CD4-positive, alpha-beta T cell treated with Interleukin-6 for 4 hours (primary cell): ENCODE results near the gene SMIM3.
"Not testable (repeated sequence)": the region's sequence is repeated elsewhere in the genome, so short reads cannot be mapped to it uniquely, and the experiment has no call there.

Experiments used
- DNase-seq: peaks from one replicate; pipeline ENCODE4 v3.0.0-alpha.2; 2020; ENCODE audit warnings: mixed read lengths

SMIM3 gene

DNA sequence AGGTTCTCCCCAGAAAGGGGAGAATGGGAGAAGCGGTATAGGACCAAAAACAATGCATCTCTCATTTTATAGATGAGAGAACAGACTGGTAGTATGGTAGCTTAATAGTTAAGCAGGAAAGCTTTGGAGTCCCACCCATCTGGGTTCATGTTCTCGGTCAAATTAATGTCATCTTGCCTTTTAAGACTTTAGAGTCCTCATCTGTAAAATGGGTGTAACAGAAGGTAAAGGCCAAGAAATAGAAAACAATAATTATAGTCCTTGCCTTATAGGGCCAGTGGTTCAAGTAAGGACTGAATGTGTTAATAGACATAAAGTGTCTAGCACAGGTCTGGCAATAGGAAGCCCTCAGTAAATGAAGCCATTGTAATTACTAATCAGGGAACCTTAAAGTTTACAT lies 16.4 kb downstream of the SMIM3 start:
- DNase-seq: no peak

DNA sequence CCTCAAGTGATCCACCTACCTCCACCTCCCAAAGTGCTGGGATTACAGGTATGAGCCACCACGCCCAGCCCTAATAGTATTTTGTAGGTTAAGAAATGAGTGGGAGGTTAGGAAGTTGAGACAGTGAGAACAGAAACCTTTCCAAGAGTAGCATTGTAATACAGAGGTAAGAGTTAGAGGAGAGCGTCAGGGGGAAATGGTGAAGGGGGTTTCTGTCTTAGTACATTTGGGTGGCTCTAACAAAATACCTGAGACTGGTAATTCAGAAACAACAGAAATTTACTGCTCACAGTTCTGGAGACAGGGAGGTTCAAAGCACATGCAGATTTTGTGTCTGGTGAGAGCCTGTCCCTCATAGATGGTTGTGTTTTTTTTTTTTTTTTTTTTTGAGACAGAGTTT lies 18.8 kb downstream of the SMIM3 start:
- no peak for DNase-seq

- DNase-seq: no peak
Measured at GRCh38 chr5:150801117-150801927, 22.8 kb downstream of the SMIM3 start.

- DNase-seq: no peak
Measured at GRCh38 chr5:150804388-150804787, 25.8 kb downstream of the SMIM3 start.

- no peak for DNase-seq
Measured at GRCh38 chr5:150809363-150809762, 30.8 kb downstream of the SMIM3 start.

DNA sequence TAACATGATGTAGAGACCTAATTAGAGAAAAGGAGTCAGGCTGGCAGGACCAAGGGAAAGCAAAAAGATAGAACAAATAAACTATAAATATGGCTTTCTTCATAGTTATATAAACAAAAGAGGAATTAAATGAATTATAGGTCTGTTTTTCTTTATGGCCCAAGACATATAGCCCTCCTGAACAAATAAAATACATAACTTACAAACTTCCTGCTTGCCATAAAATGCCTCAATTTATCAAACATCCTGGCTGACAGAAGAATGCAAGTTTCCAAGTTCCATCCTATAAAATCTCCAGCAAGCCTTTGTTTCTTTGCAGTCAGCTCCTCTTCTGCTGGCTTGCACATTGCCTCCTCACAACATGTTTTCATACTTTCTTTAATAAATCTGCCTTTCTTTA lies 36.5 kb downstream of the SMIM3 start:
- no peak for DNase-seq

DNA sequence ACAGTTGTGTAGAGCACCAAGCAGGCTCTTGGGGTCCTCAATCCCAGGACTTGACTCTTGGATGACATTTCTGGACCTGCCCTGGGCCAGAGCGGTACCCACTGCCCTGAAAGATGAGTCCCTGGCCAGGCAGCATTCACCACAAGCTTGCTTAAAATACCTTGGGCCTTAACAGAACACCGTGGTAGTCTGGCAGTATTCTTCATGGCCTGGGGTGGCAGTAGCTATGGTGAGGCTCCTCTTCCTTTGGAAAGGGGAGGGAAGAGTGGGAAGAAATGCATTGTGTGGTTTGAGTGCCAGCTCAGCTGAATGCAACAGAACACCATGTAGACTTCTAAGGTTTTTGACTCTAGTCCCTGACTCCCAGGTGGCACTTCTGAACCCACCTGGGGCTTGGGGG lies 38.4 kb downstream of the SMIM3 start:
- no peak for DNase-seq

GRCh38 chr5:150829744-150830143 lies 51.2 kb downstream of the SMIM3 start:
- no peak for DNase-seq

GRCh38 chr5:150831821-150832220 lies 53.3 kb downstream of the SMIM3 start:
- DNase-seq: not testable (repeated sequence)

DNA sequence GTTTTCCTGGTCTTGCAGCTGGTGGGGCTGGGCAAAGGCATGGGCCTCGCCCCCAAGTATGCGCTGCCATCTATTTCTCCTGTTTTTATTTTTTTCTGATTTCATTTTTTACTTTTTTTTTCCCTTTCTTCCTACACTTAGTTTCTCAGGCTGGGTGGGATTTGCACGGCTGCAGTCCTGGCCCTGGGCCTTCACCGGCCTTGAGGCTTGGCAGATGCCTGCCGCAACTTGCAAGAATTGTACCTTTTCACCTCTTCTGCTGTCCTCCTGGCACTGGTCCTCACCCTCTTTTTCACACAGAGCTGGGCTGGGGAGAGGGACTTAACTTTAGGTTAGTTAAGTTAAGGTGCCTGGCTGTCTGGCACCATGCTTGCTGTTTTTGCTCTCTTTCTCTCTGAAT lies 57.5 kb downstream of the SMIM3 start:
- no peak for DNase-seq

- no peak for DNase-seq
Measured at GRCh38 chr5:150836703-150837102, 58.1 kb downstream of the SMIM3 start.

DNA sequence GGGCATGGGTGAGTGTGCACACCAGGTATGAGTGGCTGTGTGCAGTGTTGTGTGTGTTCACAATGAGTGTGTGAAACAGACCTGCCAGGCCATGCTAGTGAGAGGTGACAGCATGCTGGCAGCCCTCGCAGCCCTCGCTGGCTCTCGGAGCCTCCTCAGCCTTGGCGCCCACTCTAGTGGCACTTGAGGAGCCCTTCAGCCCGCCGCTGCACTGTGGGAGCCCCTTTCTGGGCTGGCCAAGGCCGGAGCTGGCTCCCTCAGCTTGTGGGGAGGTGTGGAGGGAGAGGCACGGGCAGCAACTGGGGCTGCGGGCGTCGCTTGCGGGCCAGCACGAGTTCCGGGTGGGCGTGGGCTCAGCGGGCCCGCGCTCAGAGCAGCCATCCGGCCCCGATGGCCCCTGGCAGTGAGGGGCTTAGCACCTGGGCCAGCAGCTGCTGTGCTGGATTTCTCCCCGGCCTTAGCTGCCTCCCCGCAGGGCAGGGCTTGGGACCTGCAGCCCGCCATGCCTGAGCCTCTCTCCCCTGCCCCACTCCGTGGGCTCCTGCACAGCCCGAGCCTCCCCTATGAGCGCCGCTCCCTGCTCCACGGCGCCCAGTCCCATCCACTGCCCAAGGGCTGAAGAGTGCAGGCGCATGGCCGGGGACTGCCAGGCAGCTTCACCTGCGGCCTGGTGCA lies 66.8 kb downstream of the SMIM3 start:
- not testable (repeated sequence) for DNase-seq

DNA sequence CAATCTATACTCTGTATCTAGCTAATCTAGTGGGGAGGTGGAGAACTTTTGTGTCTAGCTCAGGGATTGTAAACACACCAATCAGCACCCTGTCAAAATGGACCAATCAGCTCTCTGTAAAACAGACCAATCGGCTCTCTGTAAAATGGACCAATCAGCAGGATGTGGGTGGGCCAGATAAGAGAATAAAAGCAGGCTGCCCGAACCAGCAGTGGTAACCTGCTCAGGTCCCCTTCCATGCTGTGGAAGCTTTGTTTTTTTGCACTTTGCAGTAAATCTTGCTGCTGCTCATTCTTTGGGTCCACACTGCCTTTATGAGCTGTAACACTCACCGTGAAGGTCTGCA lies 67.7 kb downstream of the SMIM3 start, which contains the start of gene IRGM:
IRGM (plus strand) TSS at position 214 of the 346 bp plus-strand sequence. CDS start 1,603 bp downstream, outside the sequence.
- not testable (repeated sequence) for DNase-seq
